Measurements from ENCODE around the gene RHBDD1. TPM values are rescaled to one million over a fixed set of nuclear protein-coding genes. Genes with fewer than 3 reads are reported as not detected.

Gene RHBDD1
- total and polyA plus RNA-seq, 2 donors (not counting 3 experiments of a cell fraction or from before 2014, with no cell fraction given): 6.8 to 19.4 TPM

DNA sequence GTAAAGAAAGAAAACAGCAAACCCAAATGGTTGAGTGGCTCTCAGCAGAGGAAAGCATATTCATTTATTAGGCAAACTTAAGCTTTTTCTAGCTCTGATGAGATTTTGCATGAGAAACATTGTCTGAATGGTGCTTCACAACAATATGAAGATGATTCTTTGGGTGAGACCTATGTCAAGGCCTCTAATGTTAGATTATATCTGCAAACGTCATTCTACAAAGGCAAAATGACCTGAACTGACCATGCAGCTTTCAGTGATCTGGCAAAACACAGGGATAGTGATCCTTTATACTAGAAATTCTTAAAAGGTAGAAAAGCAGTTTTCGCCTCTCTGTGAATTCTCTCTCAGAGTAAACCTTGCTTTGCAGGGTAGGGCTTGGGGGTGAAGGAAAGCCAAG lies 11.7 kb downstream of the RHBDD1 start:
- Histone ChIP-seq H3K79me2 (ENCODE audit: control insufficient read depth, insufficient read depth, low read length) (no peaks in the 10 kb centered on the region), H3K4me1 (ENCODE audit: control insufficient read depth, extremely low read depth, insufficient read depth, low read length) (no peaks in the 10 kb centered on the region), H3K36me3 (ENCODE audit: control insufficient read depth in 2 of 2, extremely low read depth in 1 of 2, insufficient read depth in 2 of 2, low read length in 2 of 2) (no peaks in the 10 kb centered on the region), H3K4me3 (replicated peaks in 1 of 3; ENCODE audit: insufficient read depth in 1 of 3, low read depth in 1 of 3, low read length in 3 of 3) (no peak overlapping the region), H3K9ac (replicated peaks; ENCODE audit: extremely low read depth, insufficient read depth, low read length) (no peak overlapping the region), H2AFZ (ENCODE audit: low read depth, low read length) (no peak overlapping the region), H3K9me3 (replicated peaks; ENCODE audit: control insufficient read depth, insufficient read depth, low read length) (no peaks in the 10 kb centered on the region), H3K9me1 (replicated peaks; ENCODE audit: control insufficient read depth, extremely low read depth, insufficient read depth, low read length) (no peaks in the 10 kb centered on the region), H3K27me3 (ENCODE audit: control insufficient read depth in 2 of 2, insufficient read depth in 2 of 2, low read length in 2 of 2) (no peaks in the 10 kb centered on the region), H3K27ac (ENCODE audit: insufficient read depth, low read depth, low read length) (no peak overlapping the region), H4K20me1 (replicated peaks; ENCODE audit: control insufficient read depth, extremely low read depth, insufficient read depth, low read length) (no peaks in the 10 kb centered on the region), H3K4me2 (ENCODE audit: insufficient read depth, low read length) (no peak overlapping the region)
- TF ChIP-seq JUN (IDR thresholded peaks at IDR 0.05; ENCODE audit: borderline replicate concordance, insufficient read depth, insufficient read length, low read depth) (no peak), POLR2A (IDR thresholded peaks at IDR 0.05; ENCODE audit: low read depth, low read length) (no peak), EZH2 (IDR thresholded peaks at IDR 0.05; ENCODE audit: borderline replicate concordance, low read depth, low read length, severe bottlenecking) (no peak), FOS (IDR thresholded peaks at IDR 0.05; ENCODE audit: borderline replicate concordance, insufficient read depth, low read length) (no peak), POLR2AphosphoS5 (IDR thresholded peaks at IDR 0.05; ENCODE audit: insufficient read depth, low read depth, low read length) (no peak), CTCF (IDR thresholded peaks at IDR 0.05; ENCODE audit: extremely low read depth in 1 of 2, insufficient read depth in 1 of 2, low read depth in 1 of 2, low read length in 2 of 2) (no peak), GATA2 (IDR thresholded peaks at IDR 0.05; ENCODE audit: insufficient read depth, insufficient read length, low read depth, low read length) (no peak), MYC (IDR thresholded peaks at IDR 0.05; ENCODE audit: low read depth, low read length) (no peak)
- TF ChIP-seq, protein P1, sequence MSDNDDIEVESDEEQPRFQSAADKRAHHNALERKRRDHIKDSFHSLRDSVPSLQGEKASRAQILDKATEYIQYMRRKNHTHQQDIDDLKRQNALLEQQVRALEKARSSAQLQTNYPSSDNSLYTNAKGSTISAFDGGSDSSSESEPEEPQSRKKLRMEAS (IDR thresholded peaks at IDR 0.05; ENCODE audit: insufficient read depth, insufficient read length): no peak
- ChIA-PET POLR2A (no interaction called here), CTCF (no interaction called here)
- BruUV-seq (replicated peaks): no TSS peak
- DNase-seq (ENCODE audit: low read depth, low spot score) (no peak), FAIRE-seq (no peak)
- intact Hi-C loops (cut with micrococcal nuclease): no loop called here
- dilution Hi-C loops (cut with MboI; ENCODE audit: extremely low pct_ligation_motif_present, low sequenced_read_pairs): no loop called here
